ENCODE results near the gene RNF145.
"Not testable (repeated sequence)": the region's sequence is repeated elsewhere in the genome, so short reads cannot be mapped to it uniquely, and the experiment has no call there.

RNF145 gene

GRCh38 chr5:159244890-159245289 lies 35.5 kb upstream of the RNF145 start:
- DNase-seq (ENCODE audit: extremely low read depth, low read depth), result no peak

GRCh38 chr5:159244163-159244562 lies 34.8 kb upstream of the RNF145 start:
- no peak for TF ChIP-seq CTCF (IDR thresholded peaks at IDR 0.05; ENCODE audit: low read depth, low read length)
- no peak for DNase-seq (ENCODE audit: extremely low read depth, low read depth)

More at GRCh38 chr5:159244890-159245289, 35.5 kb upstream of the RNF145 start:
- TF ChIP-seq CTCF (IDR thresholded peaks at IDR 0.05; ENCODE audit: low read depth, low read length), result no peak

- TF ChIP-seq CTCF (IDR thresholded peaks at IDR 0.05; ENCODE audit: low read depth, low read length), result no peak
- DNase-seq (ENCODE audit: extremely low read depth, low read depth), result no peak
These were observed 34.0 kb upstream of the RNF145 start for GRCh38 chr5:159243385-159243784.

GRCh38 chr5:159242656-159243055 lies 33.3 kb upstream of the RNF145 start:
- TF ChIP-seq CTCF (IDR thresholded peaks at IDR 0.05; ENCODE audit: low read depth, low read length), result no peak

GRCh38 chr5:159241946-159242552 lies 32.7 kb upstream of the RNF145 start:
- TF ChIP-seq CTCF (IDR thresholded peaks at IDR 0.05; ENCODE audit: low read depth, low read length), result no peak
- DNase-seq (ENCODE audit: extremely low read depth, low read depth), result no peak

More at GRCh38 chr5:159242656-159243055, 33.3 kb upstream of the RNF145 start:
- no peak for DNase-seq (ENCODE audit: extremely low read depth, low read depth)

GRCh38 chr5:159240301-159240870 lies 31.0 kb upstream of the RNF145 start:
- no peak for DNase-seq (ENCODE audit: extremely low read depth, low read depth)
- TF ChIP-seq CTCF (IDR thresholded peaks at IDR 0.05; ENCODE audit: low read depth, low read length), result no peak

- DNase-seq (ENCODE audit: extremely low read depth, low read depth), result not testable (repeated sequence)
These were observed 26.6 kb upstream of the RNF145 start for GRCh38 chr5:159235871-159236520.

Measured in AG09319 (cell line).